Suppressor macrophage treated with lipopolysaccharide for 4 hours (primary cell): ENCODE results near the gene SCNN1A.

Experiments
- DNase-seq: peaks from one replicate; pipeline ENCODE4 v3.0.0-alpha.2; 2020

Gene SCNN1A

DNA sequence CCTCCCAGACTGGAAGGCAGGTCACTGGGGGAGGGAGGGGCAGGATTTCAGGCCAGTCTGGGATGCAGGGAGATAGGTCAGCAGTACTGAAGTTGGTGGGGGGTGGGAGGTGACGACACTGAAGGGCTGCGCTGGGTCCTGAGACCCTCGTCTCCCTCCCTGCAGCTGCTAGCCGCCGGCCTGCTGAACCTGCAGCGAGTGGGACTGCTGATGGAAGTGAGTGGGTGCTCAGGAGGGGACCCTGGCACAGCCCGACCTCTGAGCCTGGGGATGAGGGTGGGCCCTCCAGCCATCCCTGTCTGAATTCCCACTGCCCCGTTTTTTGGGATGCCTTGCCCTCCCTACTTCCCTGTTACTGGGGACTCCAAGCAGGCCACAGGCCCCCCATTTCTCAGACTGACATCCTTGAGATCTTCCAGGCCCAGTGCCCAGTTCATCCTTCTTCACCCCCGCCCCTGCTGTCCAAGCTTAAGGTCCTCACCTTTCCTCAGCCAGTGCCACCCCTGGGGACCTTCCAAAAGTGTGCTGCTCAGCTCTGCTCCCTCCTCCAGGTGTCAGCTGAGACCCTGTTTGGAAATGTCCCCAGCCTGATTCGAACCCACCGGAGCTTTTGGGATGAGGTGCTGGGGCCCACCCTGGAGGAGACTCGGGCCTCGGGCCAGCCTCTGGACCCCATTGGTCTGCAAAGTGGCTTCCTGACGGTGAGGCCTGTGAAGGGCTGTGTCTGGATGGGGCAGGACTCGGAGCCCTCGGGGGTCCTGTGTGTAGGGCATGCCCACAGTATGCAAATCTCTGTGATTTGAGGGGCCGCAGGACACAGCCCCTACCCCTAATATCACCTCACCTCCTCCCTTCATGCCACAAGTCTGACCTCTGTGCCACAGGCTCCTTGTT is 59.4 kb downstream of the SCNN1A start:
- DNase-seq: no peak

DNA sequence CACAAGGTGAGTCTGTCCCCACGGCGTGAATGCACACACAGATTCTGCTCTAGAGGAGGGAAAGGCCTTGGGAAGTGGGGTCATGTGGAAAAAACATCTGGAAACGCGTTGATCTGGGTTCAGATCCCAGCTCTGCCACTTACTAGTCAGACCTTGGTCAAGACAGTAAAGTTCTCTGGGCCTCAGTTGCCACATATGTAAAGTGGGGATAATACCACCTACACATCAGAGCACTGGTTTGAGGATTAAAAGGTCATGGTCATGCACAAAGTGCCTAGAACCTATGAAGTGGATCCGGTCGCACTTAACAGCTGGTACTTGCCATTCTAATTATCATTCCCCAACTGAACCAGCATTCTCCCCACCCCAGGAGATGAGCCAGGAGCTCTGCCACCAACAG is 60.2 kb downstream of the SCNN1A start:
- DNase-seq: no peak

DNA sequence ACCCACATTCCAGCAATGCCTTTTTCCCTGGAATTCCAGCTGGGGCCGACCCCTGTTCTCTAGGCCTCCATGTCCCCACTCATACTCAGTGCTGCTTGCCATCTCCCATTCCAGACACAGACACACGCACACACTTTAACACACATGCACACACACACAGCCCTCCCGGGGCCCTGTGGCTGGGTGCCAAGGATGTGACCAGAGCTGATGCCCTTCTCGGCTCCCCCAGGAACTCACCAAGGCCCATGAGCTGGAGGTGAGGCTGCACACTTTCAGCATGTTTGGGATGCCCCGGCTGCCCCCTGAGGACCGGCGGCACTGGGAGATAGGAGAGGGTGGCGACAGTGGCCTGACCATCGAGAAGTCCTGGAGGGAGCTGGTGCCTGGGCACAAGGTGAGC is 60.6 kb downstream of the SCNN1A start:
- DNase-seq: no peak

DNA sequence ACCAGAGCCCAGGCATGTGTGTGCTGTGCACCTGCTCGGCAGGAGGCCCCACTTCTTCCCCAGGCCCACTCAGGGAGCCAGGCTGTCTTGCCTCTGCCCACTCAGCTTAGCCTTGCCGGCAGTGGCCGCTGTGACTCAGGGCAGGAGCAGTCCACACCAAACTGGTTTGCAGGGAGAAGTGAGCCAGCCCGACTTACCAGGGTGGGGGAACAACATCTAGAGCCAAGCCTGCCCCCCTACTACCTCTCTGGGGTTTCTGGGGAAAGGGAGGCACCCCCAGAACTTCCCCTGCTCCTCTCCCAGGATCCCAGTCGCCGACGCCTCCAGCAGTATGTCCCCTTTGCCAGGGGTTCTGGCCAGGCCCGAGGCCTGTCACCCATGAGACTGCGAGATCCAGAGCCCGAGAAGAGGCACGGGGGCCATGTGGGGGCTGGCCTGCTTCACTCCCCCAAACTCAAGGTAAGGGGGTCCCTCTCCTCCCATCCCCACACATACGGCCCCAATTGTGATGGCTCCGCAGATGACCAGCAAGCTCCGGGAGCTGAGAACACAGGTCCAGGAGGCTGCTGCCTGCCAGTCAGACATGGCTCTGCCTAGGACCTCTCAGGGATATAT is 61.9 kb downstream of the SCNN1A start:
- no peak for DNase-seq

DNA sequence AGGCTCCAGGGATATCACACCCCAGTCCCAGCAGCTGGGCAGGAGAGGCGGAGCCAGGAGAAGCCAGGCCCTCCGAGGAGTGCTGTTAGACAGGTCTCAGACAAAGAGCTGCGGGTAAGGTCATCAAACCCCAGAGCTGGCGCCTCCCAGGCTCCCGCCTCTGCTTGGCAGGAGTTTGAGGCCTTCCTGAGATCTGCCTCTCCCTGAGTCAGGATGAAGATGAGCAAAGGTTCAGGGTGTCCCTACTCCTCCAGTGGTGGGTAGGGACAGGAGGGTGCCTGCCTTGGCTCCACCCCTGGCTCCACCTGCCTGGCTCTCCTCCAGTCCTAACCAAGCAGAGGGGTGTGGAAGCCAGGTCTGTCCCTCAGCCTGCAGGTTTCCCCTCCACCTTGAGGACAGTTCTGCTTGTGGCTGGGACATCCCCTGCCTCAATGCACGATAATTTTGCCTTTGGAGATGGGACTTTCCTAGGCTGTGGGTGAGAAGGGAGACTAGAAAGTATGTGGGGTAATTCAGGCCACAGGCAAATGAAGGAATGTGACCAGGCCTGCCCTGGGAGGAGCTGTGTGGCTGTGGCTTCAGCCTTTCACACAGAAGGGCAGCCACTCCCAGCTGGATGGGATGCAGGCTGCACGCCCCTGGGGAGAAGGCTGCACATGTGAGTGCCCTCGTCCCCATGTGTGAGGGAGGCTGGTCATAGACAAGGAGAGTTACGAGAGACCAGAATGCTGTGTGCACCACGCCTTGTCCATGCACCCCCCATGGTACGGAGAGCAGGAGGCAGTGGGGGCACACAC is 62.6 kb downstream of the SCNN1A start:
- DNase-seq: peak; percentile 66

DNA sequence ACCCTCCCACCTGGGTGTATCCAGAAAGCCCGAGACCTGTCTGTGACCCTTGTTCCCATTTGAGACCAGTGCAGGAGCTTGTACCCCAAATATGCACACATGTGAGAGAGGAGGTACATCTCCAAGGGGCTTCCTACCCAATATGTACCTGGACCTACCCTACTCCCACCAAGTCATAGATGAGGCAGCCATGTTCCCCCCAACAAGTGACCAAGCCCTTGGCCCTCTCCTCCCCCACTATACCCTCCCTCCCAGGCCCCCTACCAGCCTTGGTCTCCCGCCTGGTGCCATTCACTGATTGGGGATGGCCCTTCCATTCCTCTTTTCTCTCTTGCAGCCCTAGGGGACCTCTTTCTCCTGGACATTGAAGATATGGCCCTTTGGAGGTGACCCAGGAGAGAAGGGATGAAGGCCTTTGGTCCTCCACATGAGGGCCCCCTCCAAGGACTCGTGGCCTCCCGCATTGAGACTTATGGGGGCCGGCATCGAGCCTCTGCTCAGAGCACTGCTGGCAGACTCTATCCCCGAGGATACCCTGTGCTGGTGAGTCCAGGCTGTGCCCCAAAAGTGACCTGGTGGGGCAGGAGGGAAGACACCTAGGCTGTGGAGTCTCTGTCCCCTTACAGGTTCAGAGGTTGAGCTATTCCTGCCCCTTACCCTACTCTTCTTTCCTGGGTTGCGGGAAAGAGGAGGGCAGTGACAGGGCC is 63.4 kb downstream of the SCNN1A start:
- no peak for DNase-seq

DNA sequence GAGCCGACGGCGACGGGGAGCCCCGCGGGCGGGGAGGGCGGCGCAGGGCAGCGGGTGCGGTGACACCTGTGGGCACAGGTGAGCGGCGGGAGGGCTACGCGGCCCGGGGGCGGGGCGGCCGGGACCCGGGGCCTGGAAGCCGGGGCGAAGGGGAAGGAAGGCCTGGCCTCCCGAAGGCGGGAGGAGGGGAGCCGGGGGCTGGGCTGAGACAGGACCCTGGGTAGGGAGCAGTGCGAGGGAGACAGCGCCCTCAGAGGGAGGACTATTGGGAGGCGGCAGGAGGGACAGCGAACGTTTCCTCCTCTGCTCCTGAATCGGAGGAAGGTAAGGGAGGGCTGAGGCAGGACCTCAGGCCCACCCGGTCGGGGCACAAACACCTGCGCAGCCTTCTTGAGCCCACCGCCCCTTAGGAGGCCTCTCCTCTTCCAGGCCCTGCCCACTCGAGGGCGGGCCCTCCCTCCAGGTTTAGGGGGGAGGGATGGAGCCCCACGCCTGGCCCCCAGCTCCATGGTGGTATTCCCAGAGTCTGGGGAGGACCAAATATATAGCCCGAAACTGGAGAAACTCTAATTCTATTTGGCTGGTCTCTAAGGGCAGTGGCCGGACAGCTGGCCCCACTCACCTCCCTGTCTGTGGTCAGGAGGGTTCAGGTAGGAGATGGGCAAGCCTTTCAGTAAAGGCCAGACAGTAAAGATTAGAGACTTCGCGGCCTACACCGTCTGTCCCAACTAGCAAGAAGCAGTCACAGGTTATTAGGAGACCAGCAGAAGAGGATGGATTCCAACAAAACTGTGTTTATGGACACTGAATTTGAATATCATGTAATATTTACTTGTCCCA is 64.4 kb downstream of the SCNN1A start:
- DNase-seq: no peak

DNA sequence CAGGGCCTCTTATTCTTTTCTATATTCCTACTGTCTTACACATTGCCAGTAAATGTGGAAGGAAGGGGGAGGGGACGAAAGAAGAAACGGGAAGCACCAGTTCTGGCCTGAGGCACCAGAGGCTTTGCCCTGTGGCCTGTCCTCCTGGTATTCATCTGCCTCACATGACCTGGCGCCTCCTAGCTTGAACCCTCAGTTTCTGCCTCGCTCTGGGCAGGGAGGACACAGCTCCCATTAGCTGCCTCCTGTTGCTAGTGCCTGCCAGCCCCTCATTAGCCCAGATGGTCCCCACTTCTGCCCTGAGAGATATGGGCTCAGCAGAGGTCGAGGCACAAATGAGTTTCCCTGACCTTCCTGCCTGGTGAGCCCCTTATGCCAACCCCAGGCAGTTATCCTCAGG is 67.8 kb downstream of the SCNN1A start:
- DNase-seq: peak; percentile 88

DNA sequence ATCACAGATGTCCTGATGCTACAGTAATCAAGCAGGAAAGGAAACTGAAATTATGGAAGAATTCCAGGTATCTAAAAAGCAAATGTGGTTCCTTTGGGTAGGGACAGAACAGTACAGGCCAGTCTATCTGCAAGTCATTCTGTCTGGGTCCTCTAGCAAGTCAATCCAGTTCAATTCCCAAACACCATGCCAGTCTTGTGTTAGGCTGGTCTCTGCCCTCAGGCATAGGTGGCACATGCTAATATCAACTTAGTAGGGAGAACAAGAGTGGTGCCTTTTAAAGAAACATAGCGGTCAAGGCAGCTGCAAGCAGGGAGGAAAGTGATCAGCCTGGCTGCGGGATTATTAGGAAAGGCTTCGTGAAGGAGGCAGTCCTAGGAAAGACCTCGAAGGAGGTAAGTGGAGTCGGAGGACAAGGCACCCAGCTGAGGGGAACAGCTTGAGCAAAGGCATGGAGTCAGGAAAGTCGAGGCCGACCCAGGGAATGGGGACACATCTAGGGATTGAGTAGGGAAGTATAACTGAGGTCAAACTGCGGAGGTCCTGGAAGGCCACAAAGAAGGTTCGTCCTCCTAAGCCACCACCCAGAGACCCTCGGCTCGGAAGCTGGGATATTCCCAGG is 68.7 kb downstream of the SCNN1A start:
- DNase-seq: no peak

DNA sequence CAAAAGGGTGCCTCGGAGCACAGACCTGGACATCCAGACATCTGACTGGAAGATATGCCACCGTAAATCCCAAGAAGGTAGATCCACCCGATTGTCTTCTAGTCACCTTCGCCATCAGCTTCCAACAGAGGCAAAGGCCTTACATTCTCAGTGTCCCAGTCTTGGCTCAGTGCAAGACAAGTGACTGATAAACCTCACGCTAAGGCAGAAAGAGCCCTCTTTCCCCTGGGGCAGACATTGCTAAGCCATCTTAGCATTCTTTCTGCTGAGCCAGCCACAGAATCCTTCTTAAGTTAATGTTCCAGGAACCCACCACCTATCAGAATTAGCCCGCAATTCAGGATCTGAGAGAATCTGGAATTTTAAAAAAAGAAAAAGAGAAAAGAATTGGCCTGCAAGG is 69.2 kb downstream of the SCNN1A start:
- no peak for DNase-seq

DNA sequence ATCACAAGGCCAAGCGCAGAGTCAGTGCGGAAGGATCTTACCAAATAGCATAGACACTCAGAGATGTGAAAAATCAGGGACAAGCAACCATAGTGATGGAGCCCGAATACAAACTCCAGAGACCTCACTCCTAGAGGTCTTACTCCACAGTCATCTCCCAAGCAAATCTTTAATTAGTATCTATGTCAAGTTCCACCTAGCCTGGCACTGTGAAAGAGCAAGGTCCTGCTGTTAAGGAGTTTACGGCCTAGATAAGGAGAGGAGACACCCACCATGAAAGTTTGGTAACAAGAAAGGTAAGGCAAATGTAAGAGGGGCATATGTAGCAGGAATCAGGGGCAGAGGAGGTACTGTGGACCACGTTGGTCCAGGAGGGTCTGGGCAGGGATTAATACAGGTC is 72.3 kb downstream of the SCNN1A start:
- no peak for DNase-seq

DNA sequence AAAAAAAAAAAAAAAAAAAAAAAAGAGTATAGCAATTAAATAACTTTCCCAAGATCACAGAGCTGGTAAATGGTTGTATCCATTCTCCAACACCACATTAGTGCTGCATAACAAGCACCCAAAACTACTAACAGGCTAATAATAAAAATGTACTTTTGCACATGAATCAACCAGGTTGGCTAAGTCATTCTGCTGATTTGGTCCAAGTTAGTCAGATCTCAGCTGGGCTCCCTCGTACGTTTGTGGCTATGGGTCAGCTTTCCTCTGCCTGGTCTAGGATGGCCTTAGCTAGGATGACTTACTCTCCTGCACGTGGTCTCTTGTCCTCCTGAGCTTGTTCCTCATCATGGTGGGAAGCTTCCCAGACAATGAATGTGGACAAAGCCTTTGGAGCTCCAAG is 72.7 kb downstream of the SCNN1A start:
- DNase-seq: no peak

DNA sequence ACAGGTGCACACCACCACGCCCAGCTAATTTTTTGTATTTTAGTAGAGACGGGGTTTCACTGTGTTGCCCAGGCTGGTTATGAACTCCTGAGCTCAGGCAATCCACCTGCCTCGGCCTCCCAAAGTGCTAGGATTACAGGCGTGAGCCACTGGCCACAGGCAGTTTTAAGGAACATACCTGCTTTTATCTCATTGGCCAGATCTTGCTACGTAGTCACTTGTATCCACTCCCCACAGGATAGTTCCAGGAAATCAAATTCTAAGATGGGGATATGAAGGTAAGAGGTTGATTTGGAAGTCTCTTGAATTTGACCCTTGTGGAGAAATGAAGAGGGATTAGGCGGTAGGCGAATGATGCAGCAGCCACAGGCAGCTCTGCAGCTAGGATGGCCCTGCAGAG is 73.6 kb downstream of the SCNN1A start:
- no peak for DNase-seq

DNA sequence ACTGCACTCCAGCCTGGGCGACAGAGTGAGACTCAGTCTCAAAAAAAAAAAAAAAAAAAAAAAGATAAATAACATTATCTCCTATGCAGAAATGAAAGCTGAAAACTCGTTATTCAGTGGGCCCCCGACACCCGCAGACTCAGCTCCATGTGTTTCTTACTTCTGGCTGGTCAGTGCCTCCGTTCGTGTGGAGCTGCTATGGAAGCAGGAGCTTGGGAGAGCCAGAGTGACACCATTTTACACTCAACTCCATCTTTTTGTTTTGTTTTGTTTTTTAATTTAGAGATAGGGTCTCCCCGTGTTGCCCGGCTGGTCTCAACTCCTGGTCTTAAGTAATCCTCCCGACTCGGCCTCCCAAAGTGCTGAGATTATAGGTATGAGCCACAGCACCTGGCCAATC is 78.2 kb downstream of the SCNN1A start:
- no peak for DNase-seq
